Activated naive CD4-positive, alpha-beta T cell treated with anti-CD3 and anti-CD28 coated beads, Interleukin-2, amount 10 ng/mL, durations not matched to agents 7 days and 5 days (primary cell): ENCODE measurements around the gene FRAT1.
A peak's percentile ranks its signal among the peaks of the same experiment; 100 is the strongest.

ENCODE experiments used
- CTCF ChIA-PET: fragments of 350-600 bp; sonication (Branson Sonifier 250); formaldehyde crosslinking; loops from one replicate; lab custom pipeline; 2021; ENCODE audit warnings: antibody characterized with exemption; lab: Charles Lee
- DNase-seq: peaks from one replicate; pipeline ENCODE4 v3.0.0-alpha.2; 2020
- H3K27ac Mint-ChIP-seq: one replicate; pipeline ENCODE4 v1.8.0; 2021; ENCODE audit warnings: mild to moderate bottlenecking, moderate library complexity, mixed read lengths
- H3K27me3 Mint-ChIP-seq: one replicate; pipeline ENCODE4 v1.8.0; 2021; ENCODE audit warnings: mild to moderate bottlenecking, mixed read lengths
- H3K36me3 Mint-ChIP-seq: one replicate; pipeline ENCODE4 v1.8.0; 2021; ENCODE audit warnings: mixed read lengths
- H3K4me1 Mint-ChIP-seq: one replicate; pipeline ENCODE4 v1.8.0; 2021; ENCODE audit warnings: mixed read lengths
- H3K4me3 Mint-ChIP-seq: one replicate; pipeline ENCODE4 v1.8.0; 2021; ENCODE audit warnings: mild to moderate bottlenecking, moderate library complexity, mixed read lengths
- H3K9me3 Mint-ChIP-seq: one replicate; pipeline ENCODE4 v1.8.0; 2021; ENCODE audit warnings: mixed read lengths

Gene FRAT1

DNA sequence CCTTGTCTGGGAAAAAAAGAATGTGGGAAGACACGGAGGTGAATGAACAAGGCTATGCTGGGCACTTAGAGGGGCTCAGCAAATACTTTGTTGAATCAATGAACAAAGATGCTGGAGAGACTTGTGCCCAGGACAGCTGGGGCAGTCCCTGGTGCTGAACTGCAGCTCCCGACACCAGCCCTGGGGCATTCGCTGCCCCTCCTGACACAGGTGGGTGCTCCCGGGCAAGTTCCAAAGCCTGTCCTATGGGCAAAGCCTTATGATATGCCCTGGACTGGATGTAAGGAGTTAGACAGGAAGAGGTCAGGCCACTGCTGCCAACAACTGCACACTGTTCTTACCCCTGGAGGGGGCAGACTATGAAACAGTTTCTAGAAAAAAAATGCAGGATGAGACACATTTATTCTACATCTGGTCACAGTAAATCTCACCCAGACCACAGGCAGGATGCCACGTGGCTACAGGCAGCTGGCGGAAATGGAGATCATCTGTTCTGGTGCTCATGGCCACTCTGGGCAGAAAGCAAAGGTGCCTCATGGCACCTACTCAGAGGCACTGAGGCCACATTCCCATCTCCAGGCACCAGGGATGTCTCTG, 37.3 kb downstream of the FRAT1 start:
- Mint-ChIP-seq H3K4me1 (peaks cover 4% of the 10 kb centered on the region), H3K27ac (no peak overlapping the region), H3K4me3 (no peak overlapping the region), H3K36me3 (peaks cover 11% of the 10 kb centered on the region), H3K27me3 (no peaks in the 10 kb centered on the region), H3K9me3 (no peaks in the 10 kb centered on the region)
- CTCF ChIA-PET, result interaction anchor here (0.6 kb wide), 1 partner anchor 158 kb away, joined by 3 read pairs; no protein-coding TSS in a partner anchor
- no peak for DNase-seq

DNA sequence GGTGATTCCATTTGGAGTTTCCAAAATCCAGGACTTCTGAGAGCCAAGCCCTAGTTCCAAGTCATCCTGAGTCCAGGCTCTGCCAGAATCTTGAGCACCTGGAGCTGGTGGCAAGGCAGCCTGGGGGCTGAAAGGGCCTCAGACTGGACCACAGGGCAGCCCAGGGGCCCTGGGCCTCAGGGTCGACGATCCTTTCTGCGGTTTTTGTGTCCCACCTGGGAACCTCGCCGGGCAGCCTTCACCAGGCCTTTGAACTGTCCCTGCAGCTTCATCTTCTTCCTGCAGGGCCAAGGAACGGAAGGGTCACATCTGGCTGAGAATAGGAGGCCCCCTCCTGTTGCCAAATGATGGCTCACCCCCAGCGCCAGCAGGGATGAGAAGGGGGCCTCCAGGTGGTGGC, 37.8 kb downstream of the FRAT1 start:
- no peaks in the 10 kb centered on the region for H3K27me3 Mint-ChIP-seq
- H3K27ac Mint-ChIP-seq, result no peak overlapping the region
- no peaks in the 10 kb centered on the region for H3K9me3 Mint-ChIP-seq
- peaks cover 11% of the 10 kb centered on the region for H3K36me3 Mint-ChIP-seq
- peaks cover 4% of the 10 kb centered on the region for H3K4me1 Mint-ChIP-seq
- CTCF ChIA-PET, result interaction anchor here (1.6 kb wide), 1 partner anchor 78 kb away, joined by 8 read pairs; no protein-coding TSS in a partner anchor
- no peak for DNase-seq
- H3K4me3 Mint-ChIP-seq, result no peak overlapping the region

DNA sequence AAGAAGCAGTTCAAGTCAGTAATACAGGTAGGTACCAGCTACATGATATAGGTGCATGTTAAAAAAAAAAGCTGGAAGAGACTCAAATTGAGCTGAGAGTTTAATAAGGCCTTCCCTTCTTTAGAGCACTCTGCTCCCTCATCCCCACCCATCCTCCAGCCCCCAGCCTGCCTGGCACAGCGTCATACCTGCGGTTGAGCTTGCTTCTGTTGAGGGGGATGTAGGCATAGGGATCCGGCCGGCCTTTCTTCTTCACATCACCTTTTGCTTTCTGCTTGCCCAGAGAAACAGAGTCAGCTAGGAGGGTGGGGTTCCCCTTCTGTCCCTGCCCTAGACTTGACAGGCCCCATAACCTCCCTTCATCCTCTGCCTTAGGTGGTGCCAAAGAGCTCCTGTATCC, 39.3 kb downstream of the FRAT1 start:
- no peak for DNase-seq
- H3K4me3 Mint-ChIP-seq, result no peak overlapping the region
- peaks cover 11% of the 10 kb centered on the region for H3K36me3 Mint-ChIP-seq
- CTCF ChIA-PET, result interaction anchor here (1.0 to 1.6 kb wide), 3 partner anchors 25 to 80 kb away, joined by 3 to 8 read pairs (median 5); no protein-coding TSS in a partner anchor
- H3K4me1 Mint-ChIP-seq, result peaks cover 4% of the 10 kb centered on the region
- H3K9me3 Mint-ChIP-seq, result no peaks in the 10 kb centered on the region
- no peak overlapping the region for H3K27ac Mint-ChIP-seq
- H3K27me3 Mint-ChIP-seq, result no peaks in the 10 kb centered on the region

DNA sequence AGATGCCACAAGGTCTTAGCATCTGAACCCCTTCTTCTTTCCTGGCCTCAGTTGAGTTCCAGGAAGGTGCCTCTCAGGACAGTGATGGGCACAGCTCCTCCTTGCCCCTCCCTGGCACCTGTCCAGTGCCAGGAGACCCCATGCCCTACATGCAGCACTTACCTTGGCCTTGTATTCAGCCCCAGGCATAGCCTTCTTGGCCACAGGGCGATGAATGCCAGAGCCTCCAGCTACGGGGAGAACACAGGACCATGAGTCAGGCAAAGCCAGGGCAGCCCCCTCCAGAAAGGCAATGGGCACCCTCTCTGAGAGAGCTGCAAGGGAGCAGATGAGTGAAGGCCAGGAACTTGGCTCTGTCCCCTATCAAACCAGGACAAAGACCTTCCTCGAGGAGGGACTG, 39.7 kb downstream of the FRAT1 start:
- Mint-ChIP-seq H3K9me3 (no peaks in the 10 kb centered on the region), H3K27ac (no peak overlapping the region), H3K27me3 (no peaks in the 10 kb centered on the region), H3K4me3 (no peak overlapping the region), H3K36me3 (peaks cover 11% of the 10 kb centered on the region), H3K4me1 (peaks cover 4% of the 10 kb centered on the region)
- CTCF ChIA-PET, result interaction anchor here (1.5 to 1.7 kb wide), 2 partner anchors 80 to 195 kb away, joined by 4 to 5 read pairs; no protein-coding TSS in a partner anchor
- DNase-seq, result no peak

DNA sequence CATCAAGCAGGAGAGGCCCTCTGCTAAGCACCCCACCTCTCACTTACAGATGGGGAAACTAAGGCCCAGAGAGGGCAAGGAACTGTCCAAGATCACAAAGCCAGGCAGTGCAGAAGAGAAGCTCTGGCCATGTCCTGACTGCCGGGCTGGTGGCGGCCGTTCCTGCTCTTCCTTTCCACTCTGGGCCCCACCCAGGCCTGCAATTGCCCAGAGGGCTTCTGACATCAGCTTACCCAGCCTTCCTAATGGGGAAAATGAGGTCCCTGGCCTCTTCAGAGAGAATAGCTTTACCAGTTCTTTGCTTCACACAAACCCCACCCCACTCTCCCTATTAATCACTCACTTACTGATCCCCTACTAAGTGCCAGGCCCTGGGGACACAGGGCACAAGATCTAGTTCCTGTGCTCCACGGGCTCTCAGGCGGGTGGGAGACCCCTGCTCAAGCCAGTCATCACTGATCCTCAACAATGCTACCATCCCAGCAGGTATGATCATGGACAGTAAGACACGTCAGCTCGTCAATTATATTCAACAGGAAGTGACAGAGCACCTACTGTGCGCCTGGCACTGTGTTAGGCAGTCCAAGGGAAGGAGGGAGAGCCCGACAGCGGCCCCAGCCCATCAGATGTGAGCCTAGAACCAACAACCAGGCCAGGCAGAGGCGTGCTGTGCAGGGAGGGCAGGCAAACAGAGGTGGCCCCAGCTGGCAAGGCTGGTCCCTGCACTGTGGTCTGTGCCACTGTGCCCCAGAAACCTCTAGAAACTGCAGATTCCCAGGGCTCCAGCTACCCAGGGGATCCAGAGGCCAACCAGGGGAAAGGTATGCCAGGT, 41.9 kb downstream of the FRAT1 start:
- no peak overlapping the region for H3K4me3 Mint-ChIP-seq
- no peaks in the 10 kb centered on the region for H3K9me3 Mint-ChIP-seq
- H3K36me3 Mint-ChIP-seq, result peaks cover 12% of the 10 kb centered on the region
- peaks cover 3% of the 10 kb centered on the region for H3K4me1 Mint-ChIP-seq
- no peak overlapping the region for H3K27ac Mint-ChIP-seq
- CTCF ChIA-PET, result interaction anchor here (1.7 kb wide), 1 partner anchor 193 kb away, joined by 4 read pairs; no protein-coding TSS in a partner anchor
- no peaks in the 10 kb centered on the region for H3K27me3 Mint-ChIP-seq
- DNase-seq, result no peak

DNA sequence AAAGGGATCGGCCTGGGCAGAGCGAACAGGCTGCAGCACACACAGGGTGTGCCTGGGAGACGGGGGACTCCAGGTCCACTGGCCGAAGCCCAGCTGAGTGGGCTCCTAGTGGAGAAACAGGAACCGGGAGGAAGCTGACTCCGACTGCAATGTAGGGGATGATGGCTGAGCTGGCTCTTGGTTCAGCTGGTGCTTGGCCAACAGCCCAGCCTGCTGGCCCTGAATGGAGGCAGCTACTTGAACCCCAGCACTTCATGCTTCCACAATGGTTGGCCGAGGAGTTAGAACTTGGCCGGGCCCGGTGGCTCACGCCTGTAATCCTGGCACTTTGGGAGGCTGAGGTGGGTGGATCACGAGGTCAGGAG, 42.4 kb downstream of the FRAT1 start:
- CTCF ChIA-PET, result no interaction called here
- Mint-ChIP-seq H3K27ac (no peak overlapping the region), H3K36me3 (peaks cover 7% of the 10 kb centered on the region), H3K27me3 (no peaks in the 10 kb centered on the region), H3K9me3 (no peaks in the 10 kb centered on the region), H3K4me3 (no peak overlapping the region), H3K4me1 (peaks cover 3% of the 10 kb centered on the region)
- DNase-seq, result no peak

DNA sequence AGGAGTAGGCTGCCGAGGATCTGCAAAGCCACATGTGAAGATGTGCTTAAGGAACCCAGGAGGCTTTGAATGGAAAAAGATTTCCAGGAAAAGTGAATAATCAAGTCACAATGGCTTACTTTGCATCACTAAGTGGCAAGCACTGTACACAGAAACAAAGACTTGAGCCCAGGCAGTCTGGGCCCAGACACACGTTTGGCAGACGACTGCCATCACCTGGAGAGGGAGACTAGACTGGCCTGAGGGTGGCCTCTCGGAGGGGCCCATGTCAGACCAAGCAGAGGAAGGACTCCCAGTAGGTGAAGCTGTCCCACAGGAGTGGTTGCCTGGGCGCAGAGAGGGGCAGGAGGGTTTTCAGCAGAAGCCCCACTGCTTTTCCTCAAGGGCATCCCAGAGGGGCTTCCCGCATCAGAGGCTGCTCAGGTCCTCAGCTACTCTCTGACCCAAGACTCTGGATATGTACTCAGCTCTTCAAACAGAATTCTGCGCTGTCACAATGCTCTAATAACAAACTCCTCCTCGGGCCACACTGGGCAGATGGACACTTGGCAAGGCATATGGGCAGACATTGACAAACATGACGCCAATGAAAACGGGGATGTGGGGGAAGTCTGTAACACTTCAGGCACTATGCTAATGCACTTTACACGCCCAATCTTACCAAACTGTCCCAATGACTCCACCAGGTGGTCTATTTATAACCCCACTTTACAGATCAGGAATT, 43.4 kb downstream of the FRAT1 start:
- DNase-seq, result no peak
- CTCF ChIA-PET, result no interaction called here
- Mint-ChIP-seq H3K36me3 (peaks cover 6% of the 10 kb centered on the region), H3K27ac (no peak overlapping the region), H3K4me1 (peaks cover 3% of the 10 kb centered on the region), H3K27me3 (no peaks in the 10 kb centered on the region), H3K4me3 (no peak overlapping the region), H3K9me3 (no peaks in the 10 kb centered on the region)

DNA sequence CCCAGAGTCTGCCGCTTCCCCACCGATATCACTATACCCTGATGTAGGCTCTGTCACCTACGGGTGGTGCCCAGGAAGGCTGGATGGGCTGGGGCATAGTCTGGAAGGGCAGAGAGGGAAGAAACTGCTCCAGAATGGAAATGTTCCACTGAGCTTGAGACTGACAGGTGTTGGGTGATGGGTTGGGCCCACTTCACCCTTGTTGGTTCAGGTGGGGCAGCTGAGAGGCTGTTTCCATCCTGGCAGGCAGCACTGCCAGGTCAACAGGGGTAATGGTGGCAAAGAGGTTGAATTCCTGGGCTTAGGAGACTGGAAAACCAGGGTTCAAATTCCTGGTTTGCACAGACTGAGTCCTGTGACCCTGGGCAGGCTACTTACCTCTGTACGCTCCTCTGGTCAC, 44.0 kb downstream of the FRAT1 start:
- CTCF ChIA-PET, result no interaction called here
- no peak overlapping the region for H3K27ac Mint-ChIP-seq
- DNase-seq, result no peak
- no peaks in the 10 kb centered on the region for H3K27me3 Mint-ChIP-seq
- H3K9me3 Mint-ChIP-seq, result no peaks in the 10 kb centered on the region
- peaks cover 6% of the 10 kb centered on the region for H3K36me3 Mint-ChIP-seq
- H3K4me1 Mint-ChIP-seq, result peaks cover 3% of the 10 kb centered on the region
- no peak overlapping the region for H3K4me3 Mint-ChIP-seq

DNA sequence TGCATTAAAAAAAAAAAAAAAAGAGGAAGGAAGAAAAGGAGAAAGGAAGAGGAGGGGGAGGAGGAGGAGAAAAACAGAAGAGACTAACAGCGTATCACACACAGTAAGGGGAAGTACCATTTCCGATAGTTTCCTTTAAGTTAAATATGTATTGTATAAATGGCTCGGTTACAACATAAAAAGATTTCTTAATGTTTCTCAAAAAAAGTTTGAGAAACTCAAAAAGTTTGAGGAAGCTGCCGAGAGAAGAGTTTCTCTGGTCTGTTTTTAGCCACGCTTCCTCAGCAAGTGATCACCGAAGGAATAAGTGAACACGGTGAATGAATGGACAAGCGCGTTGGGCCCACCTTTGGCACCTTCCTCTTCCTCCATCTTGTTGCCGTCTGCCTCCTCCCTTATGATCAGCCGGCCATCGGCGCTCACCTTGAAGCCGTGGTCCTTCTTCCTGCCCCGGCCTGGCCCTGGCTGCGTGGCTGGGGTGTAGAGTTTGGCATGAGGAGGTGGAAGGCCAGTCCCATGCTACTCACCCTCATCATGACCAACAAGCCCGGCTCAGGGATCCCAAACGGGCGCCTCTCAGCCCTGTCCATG, 46.8 kb downstream of the FRAT1 start:
- no peak overlapping the region for H3K4me3 Mint-ChIP-seq
- H3K27ac Mint-ChIP-seq, result no peak overlapping the region
- H3K36me3 Mint-ChIP-seq, result peaks cover 8% of the 10 kb centered on the region
- CTCF ChIA-PET, result no interaction called here
- no peak for DNase-seq
- H3K9me3 Mint-ChIP-seq, result no peaks in the 10 kb centered on the region
- H3K4me1 Mint-ChIP-seq, result peaks cover 3% of the 10 kb centered on the region
- H3K27me3 Mint-ChIP-seq, result no peaks in the 10 kb centered on the region

DNA sequence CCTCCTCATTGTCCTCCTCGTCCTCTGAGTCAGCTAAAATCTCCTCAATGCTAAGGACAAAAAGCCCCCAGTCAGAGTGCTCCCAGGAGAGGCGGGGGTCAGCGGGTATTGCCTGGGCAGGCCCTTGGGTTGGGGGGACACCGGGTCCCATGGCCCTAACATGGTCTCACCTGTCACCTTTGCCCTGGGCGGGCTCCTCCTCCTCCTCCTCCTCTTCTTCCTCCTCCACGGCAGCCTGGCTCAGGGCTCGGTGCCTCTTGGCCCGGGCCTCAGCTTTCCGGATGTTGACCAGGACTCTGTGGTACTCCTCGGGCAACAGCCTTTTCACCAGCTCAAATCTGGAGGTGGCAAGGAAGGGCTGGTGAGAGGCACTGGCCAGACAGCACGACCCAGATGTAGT, 47.5 kb downstream of the FRAT1 start:
- no peak overlapping the region for H3K4me3 Mint-ChIP-seq
- H3K36me3 Mint-ChIP-seq, result peaks cover 8% of the 10 kb centered on the region
- no peaks in the 10 kb centered on the region for H3K27me3 Mint-ChIP-seq
- H3K9me3 Mint-ChIP-seq, result no peaks in the 10 kb centered on the region
- H3K4me1 Mint-ChIP-seq, result peaks cover 3% of the 10 kb centered on the region
- H3K27ac Mint-ChIP-seq, result peak overlapping the region; percentile 37
- CTCF ChIA-PET, result no interaction called here
- DNase-seq, result no peak

DNA sequence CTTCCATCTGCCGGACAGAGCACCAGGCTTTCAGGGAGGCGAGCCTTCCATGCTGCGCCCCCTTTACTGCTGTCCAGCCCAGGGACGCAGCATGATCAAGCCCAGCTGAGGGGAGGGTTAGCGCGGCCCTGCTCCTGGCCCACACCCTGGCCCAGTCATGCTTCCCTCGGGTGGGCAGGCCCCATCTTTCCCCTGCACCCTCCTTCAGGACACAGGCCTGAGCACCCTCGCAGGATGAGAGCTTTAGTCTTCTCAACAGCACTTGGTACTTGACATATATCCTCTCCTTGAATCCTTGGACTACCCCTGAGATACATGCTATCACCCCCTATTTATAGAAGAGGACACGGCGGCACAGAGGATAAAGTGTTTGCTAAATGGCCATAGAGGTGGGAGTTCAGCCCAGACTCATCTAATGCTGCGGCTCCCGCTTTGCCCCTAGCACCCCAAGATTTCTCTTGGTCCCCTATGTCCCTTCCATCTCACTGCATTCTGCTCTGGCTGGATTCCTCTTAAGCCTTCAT, 48.1 kb downstream of the FRAT1 start:
- H3K27ac Mint-ChIP-seq, result no peak overlapping the region
- CTCF ChIA-PET, result no interaction called here

More for the DNA sequence above, 48.1 kb downstream of the FRAT1 start:
- H3K27me3 Mint-ChIP-seq, result no peaks in the 10 kb centered on the region
- DNase-seq, result no peak
- no peak overlapping the region for H3K4me3 Mint-ChIP-seq
- H3K36me3 Mint-ChIP-seq, result peaks cover 10% of the 10 kb centered on the region
- no peaks in the 10 kb centered on the region for H3K9me3 Mint-ChIP-seq
- peaks cover 3% of the 10 kb centered on the region for H3K4me1 Mint-ChIP-seq
